NT2/D1 (cell line): ENCODE measurements around the gene COMT.

Experiments
- SUZ12 ChIP-seq: IDR thresholded peaks from 2 replicates; pipeline ENCODE4 v1.6.1; 2011; ENCODE audit not compliant: insufficient read length, insufficient read depth; ENCODE audit errors: extremely low read depth
- YY1 ChIP-seq: IDR thresholded peaks from 2 replicates; pipeline ENCODE4 v1.6.1; 2011; ENCODE audit not compliant: insufficient read length, insufficient read depth
- ZNF274 ChIP-seq: IDR thresholded peaks from 2 replicates; pipeline ENCODE4 v1.6.1; 2011; ENCODE audit warnings: mild to moderate bottlenecking, low read depth, low read length

DNA sequence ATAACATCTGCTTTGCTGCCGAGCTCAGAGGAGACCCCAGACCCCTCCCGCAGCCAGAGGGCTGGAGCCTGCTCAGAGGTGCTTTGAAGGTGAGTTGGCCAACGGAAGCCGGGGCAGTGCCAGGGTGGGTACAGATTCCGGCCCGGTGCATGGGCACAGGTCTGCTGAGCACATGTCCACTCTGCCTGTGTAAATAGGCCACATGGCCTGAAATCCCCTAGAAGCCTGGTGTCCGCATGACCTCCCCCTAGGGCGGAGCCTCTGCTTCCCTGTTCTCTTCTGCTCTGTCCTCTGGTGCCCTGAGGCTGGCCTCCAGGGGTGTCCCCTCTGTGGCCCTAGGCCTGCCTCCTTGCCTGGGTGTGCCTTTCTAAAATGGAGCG, 19.6 kb downstream of the COMT start:
- TF ChIP-seq YY1 (no peak), SUZ12 (no peak), ZNF274 (no peak)
